CD14-positive monocyte (primary cell): ENCODE results near the gene ANKRD52. TPM values are rescaled to one million over a fixed set of nuclear protein-coding genes. Genes with fewer than 3 reads are reported as not detected.

Experiments
- DNase-seq, 3 donors: peaks; one replicate each; pipeline ENCODE4 v3.0.0-alpha.2; 2011 to 2022
- H2AFZ ChIP-seq: 2 replicates; pipeline ENCODE4 v1.6.0; 2012; ENCODE audit warnings: mild to moderate bottlenecking, low read depth, low read length, inconsistent platforms; ENCODE audit not compliant: insufficient read depth, poor library complexity, severe bottlenecking
- H3K27ac ChIP-seq, 2 donors: 1 replicate in 1 of 2; 2 replicates in 1 of 2; pipeline ENCODE4 v1.5.1; 2012 to 2013; ENCODE audit warnings: low read length in 2 of 2, control low read depth in 1 of 2, inconsistent platforms in 1 of 2, low read depth in 1 of 2, mild to moderate bottlenecking in 1 of 2
- H3K27me3 ChIP-seq, 2 donors: one replicate each; pipeline versions ENCODE4 v1.6.0 to v1.6.1; 2011 to 2013; ENCODE audit warnings: low read length in 2 of 2; ENCODE audit not compliant: control insufficient read depth in 2 of 2, insufficient read depth in 2 of 2
- H3K36me3 ChIP-seq, 2 donors: replicated peaks in 1 of 2; 1 replicate in 1 of 2; 2 replicates in 1 of 2; pipeline versions ENCODE4 v1.5.1 to v1.6.1; 2012 to 2013; ENCODE audit warnings: low read length in 2 of 2, control low read depth in 1 of 2, inconsistent platforms in 1 of 2, mild to moderate bottlenecking in 1 of 2; ENCODE audit not compliant: insufficient read depth in 2 of 2, control insufficient read depth in 1 of 2
- H3K4me1 ChIP-seq, 2 donors: 1 replicate in 1 of 2; 2 replicates in 1 of 2; pipeline versions ENCODE4 v1.5.1 to v1.6.1; 2012 to 2013; ENCODE audit warnings: low read length in 2 of 2, control low read depth in 1 of 2, inconsistent platforms in 1 of 2, mild to moderate bottlenecking in 1 of 2, moderate library complexity in 1 of 2; ENCODE audit not compliant: insufficient read depth in 2 of 2, control insufficient read depth in 1 of 2
- H3K4me2 ChIP-seq: replicated peaks from 2 replicates; pipeline ENCODE3; 2012; ENCODE audit warnings: low read length, moderate library complexity, mild to moderate bottlenecking; ENCODE audit not compliant: poor library complexity, severe bottlenecking; ENCODE audit errors: extremely low read depth
- H3K4me3 ChIP-seq, 3 experiments: fragments of 200-600 bp in 1 of 3; sonication (generic) in 1 of 3; replicated peaks in 1 of 3; 1 replicate in 2 of 3; 2 replicates in 1 of 3; pipeline ENCODE4 v1.5.1; 2011 to 2013; ENCODE audit warnings: low read length in 3 of 3, mild to moderate bottlenecking in 3 of 3, control low read depth in 2 of 3, low read depth in 2 of 3, inconsistent platforms in 1 of 3, moderate library complexity in 1 of 3
- H3K79me2 ChIP-seq: 2 replicates; pipeline ENCODE4 v1.6.0; 2012; ENCODE audit warnings: mild to moderate bottlenecking, control low read depth, inconsistent platforms, low read length, moderate library complexity; ENCODE audit not compliant: insufficient read depth
- H3K9ac ChIP-seq: 2 replicates; pipeline ENCODE4 v1.6.0; 2017; ENCODE audit warnings: low read length, mild to moderate bottlenecking; ENCODE audit not compliant: insufficient read depth, poor library complexity, severe bottlenecking
- H3K9me3 ChIP-seq, 2 donors: replicated peaks in 1 of 2; 1 replicate in 1 of 2; 2 replicates in 1 of 2; pipeline versions ENCODE4 v1.5.1 to v1.6.1; 2012 to 2013; ENCODE audit warnings: low read length in 2 of 2, control low read depth in 1 of 2; ENCODE audit not compliant: control insufficient read depth in 1 of 2, insufficient read depth in 1 of 2
- H4K20me1 ChIP-seq: 2 replicates; pipeline ENCODE4 v1.6.0; 2012; ENCODE audit warnings: mild to moderate bottlenecking, low read length, control low read depth, moderate library complexity; ENCODE audit not compliant: insufficient read depth
- H3K27ac Mint-ChIP-seq, 7 donors: one replicate each; pipeline ENCODE4 v1.8.0; 2020; ENCODE audit warnings: mild to moderate bottlenecking in 7 of 7, mixed read lengths in 7 of 7, moderate library complexity in 6 of 7, inconsistent platforms in 2 of 7
- H3K27me3 Mint-ChIP-seq, 3 donors: one replicate each; pipeline ENCODE4 v1.8.0; 2021 to 2022; ENCODE audit warnings: low read depth in 3 of 3, mild to moderate bottlenecking in 3 of 3, mixed read lengths in 3 of 3, moderate library complexity in 3 of 3, inconsistent platforms in 1 of 3
- H3K36me3 Mint-ChIP-seq, 2 donors: one replicate each; pipeline ENCODE4 v1.8.0; 2020; ENCODE audit warnings: mixed read lengths in 2 of 2, inconsistent platforms in 1 of 2, mild to moderate bottlenecking in 1 of 2
- H3K4me1 Mint-ChIP-seq: one replicate; pipeline ENCODE4 v1.8.0; 2020; ENCODE audit warnings: mild to moderate bottlenecking, mixed read lengths
- H3K4me3 Mint-ChIP-seq, 2 donors: one replicate each; pipeline ENCODE4 v1.8.0; 2020; ENCODE audit warnings: mild to moderate bottlenecking in 2 of 2, mixed read lengths in 2 of 2, moderate library complexity in 1 of 2
- H3K9me3 Mint-ChIP-seq, 7 donors: one replicate each; pipeline ENCODE4 v1.8.0; 2020 to 2022; ENCODE audit warnings: mixed read lengths in 7 of 7, mild to moderate bottlenecking in 6 of 7, moderate library complexity in 6 of 7, inconsistent platforms in 2 of 7
- WGBS: methylation state at CpG from one replicate; pipeline ENCODE4 v1.1.5; 2013; ENCODE audit warnings: missing lambda C conversion rate; ENCODE audit not compliant: insufficient coverage; 5-methylcytosine and 5-hydroxymethylcytosine counted together
- intact Hi-C, 2 donors: fragments of 100-400 bp; cut with micrococcal nuclease; formaldehyde crosslinking; loops; one replicate each; pipeline versions ENCODE4 v1.15.0 to v1.15.1; 2023
- polyA plus RNA-seq, 3 donors: library from polyadenylated mRNA; depleted of rRNA in 1 of 3; unstranded in 2 of 3; stranded (reverse) in 1 of 3; fragments of 300-500 nt in 2 of 3; fragments of >200 nt in 1 of 3; fragmentation: Illumina TruSeq in 2 of 3; gene quantifications; 1 replicate in 2 of 3; 2 replicates in 1 of 3; pipeline ENCODE4 v1.2.3, GENCODE V29; 2012 to 2021
- TF ChIP-seq, protein P1 (sequence below): fragments of 200-600 bp; IDR thresholded peaks from one replicate; pipeline ENCODE4 v1.8.0; 2022; ENCODE audit warnings: antibody characterized with exemption, mild to moderate bottlenecking

Gene ANKRD52
- polyA plus RNA-seq, 3 donors, result 1.5 to 12.4 (median 2.4) TPM

DNA sequence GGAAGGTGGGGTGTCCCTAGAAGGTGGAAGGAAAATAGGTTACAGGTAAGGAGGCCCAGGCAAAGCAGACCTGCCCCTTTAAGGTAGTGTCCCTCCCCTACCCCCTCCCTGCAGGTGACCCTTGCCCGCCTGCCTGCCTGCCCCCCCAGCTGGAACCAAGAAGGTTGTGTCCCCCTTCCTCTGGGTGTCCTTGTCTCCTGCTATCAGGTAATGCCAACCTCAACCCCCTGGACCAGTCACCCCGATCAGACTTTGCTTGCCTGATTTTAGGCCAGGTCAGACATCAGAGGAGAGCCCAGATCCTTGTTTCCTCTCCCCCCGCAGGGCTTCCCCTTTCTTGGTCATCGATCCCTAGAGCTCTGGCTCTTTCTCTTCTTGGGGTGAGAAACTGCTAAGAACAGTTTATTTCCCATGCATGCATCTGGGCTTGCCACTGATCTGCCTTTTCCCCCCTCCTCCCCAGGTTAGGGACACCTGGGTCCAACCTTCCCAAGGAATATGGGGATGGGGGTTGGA, 28.2 kb downstream of the ANKRD52 start, which contains the start of gene SLC39A5:
SLC39A5 (plus strand) TSS at position 136 of the 516 bp plus-strand sequence. CDS start 1,224 bp downstream, outside the sequence.
- H3K4me3 ChIP-seq, result no peak within 1 kb of the TSS
- H2AFZ ChIP-seq, result no peak within 1 kb of the TSS
- DNase-seq, result no peak
- no peak within 1 kb of the TSS for H3K27ac ChIP-seq
- H3K9me3 Mint-ChIP-seq, result peaks cover 0 to 2% (median 0%) of the 10 kb centered on the region in 7 donors
- H4K20me1 ChIP-seq, result no peaks in the 10 kb centered on the region
- H3K9ac ChIP-seq, result no peak within 1 kb of the TSS
- H3K27me3 ChIP-seq, result no peaks in the 10 kb centered on the region
- peaks cover 7% of the 10 kb centered on the region for H3K4me1 Mint-ChIP-seq
- peaks cover 2% of the 10 kb centered on the region for H3K79me2 ChIP-seq
- H3K4me2 ChIP-seq, result no peak within 1 kb of the TSS
- peaks cover 0 to 2% (median 1%) of the 10 kb centered on the region in 3 donors for H3K27me3 Mint-ChIP-seq
- H3K4me3 Mint-ChIP-seq, result no peak within 1 kb of the TSS
- H3K4me1 ChIP-seq, result peaks cover 0 to 1% of the 10 kb centered on the region in 2 donors
- H3K27ac Mint-ChIP-seq, result peak within 1 kb of the TSS in 2 of 7 donors; percentile 46 to 71
- H3K9me3 ChIP-seq, result no peaks in the 10 kb centered on the region
- TF ChIP-seq, protein P1, sequence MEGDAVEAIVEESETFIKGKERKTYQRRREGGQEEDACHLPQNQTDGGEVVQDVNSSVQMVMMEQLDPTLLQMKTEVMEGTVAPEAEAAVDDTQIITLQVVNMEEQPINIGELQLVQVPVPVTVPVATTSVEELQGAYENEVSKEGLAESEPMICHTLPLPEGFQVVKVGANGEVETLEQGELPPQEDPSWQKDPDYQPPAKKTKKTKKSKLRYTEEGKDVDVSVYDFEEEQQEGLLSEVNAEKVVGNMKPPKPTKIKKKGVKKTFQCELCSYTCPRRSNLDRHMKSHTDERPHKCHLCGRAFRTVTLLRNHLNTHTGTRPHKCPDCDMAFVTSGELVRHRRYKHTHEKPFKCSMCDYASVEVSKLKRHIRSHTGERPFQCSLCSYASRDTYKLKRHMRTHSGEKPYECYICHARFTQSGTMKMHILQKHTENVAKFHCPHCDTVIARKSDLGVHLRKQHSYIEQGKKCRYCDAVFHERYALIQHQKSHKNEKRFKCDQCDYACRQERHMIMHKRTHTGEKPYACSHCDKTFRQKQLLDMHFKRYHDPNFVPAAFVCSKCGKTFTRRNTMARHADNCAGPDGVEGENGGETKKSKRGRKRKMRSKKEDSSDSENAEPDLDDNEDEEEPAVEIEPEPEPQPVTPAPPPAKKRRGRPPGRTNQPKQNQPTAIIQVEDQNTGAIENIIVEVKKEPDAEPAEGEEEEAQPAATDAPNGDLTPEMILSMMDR, result no peak
- peaks cover 6 to 18% of the 10 kb centered on the region in 2 donors for H3K36me3 Mint-ChIP-seq
- intact Hi-C loops, result no loop called here
- peaks cover 0 to 2% of the 10 kb centered on the region in 2 donors for H3K36me3 ChIP-seq
- WGBS, result 80% methylated on average over 1 of the region's 4 CpGs

DNA sequence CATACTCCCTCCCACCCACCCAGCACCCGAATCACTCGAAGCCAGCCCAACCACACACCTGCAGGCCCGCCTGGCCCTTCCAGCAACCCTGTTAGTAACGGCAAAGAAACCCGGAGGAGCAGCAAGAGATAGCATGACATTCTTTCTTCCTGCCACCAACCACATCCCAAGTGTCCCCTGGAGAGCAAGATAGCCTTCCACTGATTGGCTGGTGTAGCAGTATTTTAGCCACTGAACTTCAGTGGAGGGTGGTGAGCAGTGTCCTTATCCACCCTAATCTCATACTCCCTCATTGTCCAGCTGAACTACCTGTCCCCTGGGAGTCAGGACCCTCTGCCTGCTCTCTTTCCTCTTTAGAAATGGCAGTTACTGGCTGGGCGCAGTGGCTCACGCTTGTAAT, 29.1 kb downstream of the ANKRD52 start:
- H3K4me1 ChIP-seq, result peaks cover 6 to 10% of the 10 kb centered on the region in 2 donors
- H3K9ac ChIP-seq, result no peak overlapping the region
- peaks cover 8% of the 10 kb centered on the region for H3K79me2 ChIP-seq
- TF ChIP-seq, protein P1, result no peak
- DNase-seq, result no peak
- no peak overlapping the region for H2AFZ ChIP-seq
- H4K20me1 ChIP-seq, result no peaks in the 10 kb centered on the region
- H3K36me3 ChIP-seq, result peaks cover 0 to 2% of the 10 kb centered on the region in 2 donors
- no peak overlapping the region for H3K4me2 ChIP-seq
- WGBS, result 88% methylated on average over 3 of the region's 7 CpGs
- no peak overlapping the region for H3K4me3 Mint-ChIP-seq
- H3K27me3 Mint-ChIP-seq, result peaks cover 0 to 2% (median 1%) of the 10 kb centered on the region in 3 donors
- H3K9me3 Mint-ChIP-seq, result peaks cover 0 to 2% (median 0%) of the 10 kb centered on the region in 7 donors
- H3K4me3 ChIP-seq, result no peak overlapping the region
- peaks cover 6 to 18% of the 10 kb centered on the region in 2 donors for H3K36me3 Mint-ChIP-seq
- no peak overlapping the region for H3K27ac ChIP-seq
- intact Hi-C loops, result no loop called here
- H3K27me3 ChIP-seq, result no peaks in the 10 kb centered on the region
- no peaks in the 10 kb centered on the region for H3K9me3 ChIP-seq
- peaks cover 14% of the 10 kb centered on the region for H3K4me1 Mint-ChIP-seq
- no peak overlapping the region for H3K27ac Mint-ChIP-seq
